Stimulated activated CD8-positive, alpha-beta memory T cell treated with anti-CD3 and anti-CD28 coated beads, Interleukin-4, amount 100 ng/mL, for 4 hours (primary cell): ENCODE results near the gene KLF4.

ENCODE experiments used
- DNase-seq, 2 donors: peaks; one replicate each; pipeline ENCODE4 v3.0.0-alpha.2; 2020; ENCODE audit warnings: low read depth in 2 of 2, low spot score in 1 of 2

KLF4 gene

GRCh38 chr9:107455425-107456135 is 34.0 kb downstream of the KLF4 start:
- DNase-seq = no peak

GRCh38 chr9:107453479-107453878 is 36.1 kb downstream of the KLF4 start:
- DNase-seq = no peak

- no peak for DNase-seq
These were observed 41.7 kb downstream of the KLF4 start for GRCh38 chr9:107447834-107448233.

- no peak for DNase-seq
These were observed 42.5 kb downstream of the KLF4 start for GRCh38 chr9:107447081-107447480.

GRCh38 chr9:107446491-107446890 is 43.1 kb downstream of the KLF4 start:
- DNase-seq = no peak

- no peak for DNase-seq
These were observed 45.8 kb downstream of the KLF4 start for GRCh38 chr9:107443786-107444185.

GRCh38 chr9:107439991-107440456 is 49.5 kb downstream of the KLF4 start:
- DNase-seq = no peak

GRCh38 chr9:107438211-107439031 is 51.1 kb downstream of the KLF4 start:
- no peak for DNase-seq

GRCh38 chr9:107437716-107438115 is 51.9 kb downstream of the KLF4 start:
- no peak for DNase-seq

- DNase-seq = no peak
These were observed 54.2 kb downstream of the KLF4 start for GRCh38 chr9:107435415-107435814.
